ENCODE data around the gene TCHP. TPM values are rescaled to one million over a fixed set of nuclear protein-coding genes. Genes with fewer than 3 reads are reported as not detected.

TCHP gene
- total RNA-seq, 1 donor, result 12.1 TPM

DNA sequence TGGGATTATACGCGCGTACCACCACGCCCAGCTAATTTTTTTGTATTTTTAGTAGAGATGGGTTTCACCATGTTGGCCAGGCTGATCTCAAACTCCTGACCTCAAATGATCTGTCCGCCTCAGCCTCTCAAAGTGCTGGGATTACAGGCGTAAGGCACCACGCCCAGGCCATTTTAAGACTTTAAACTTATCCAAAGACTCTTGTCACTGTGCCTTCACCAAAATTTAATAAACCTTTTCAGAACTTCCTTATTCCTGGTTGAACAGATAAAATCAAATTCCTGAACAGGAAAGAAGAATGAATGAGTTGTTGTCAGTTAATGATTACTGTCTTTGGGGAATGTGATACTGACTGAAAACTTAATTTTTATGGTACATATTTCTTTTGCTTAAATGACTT lies 58.3 kb downstream of the TCHP start:
- DNase-seq (ENCODE audit: low read depth in 2 of 3, low spot score in 2 of 3), result no peak

DNA sequence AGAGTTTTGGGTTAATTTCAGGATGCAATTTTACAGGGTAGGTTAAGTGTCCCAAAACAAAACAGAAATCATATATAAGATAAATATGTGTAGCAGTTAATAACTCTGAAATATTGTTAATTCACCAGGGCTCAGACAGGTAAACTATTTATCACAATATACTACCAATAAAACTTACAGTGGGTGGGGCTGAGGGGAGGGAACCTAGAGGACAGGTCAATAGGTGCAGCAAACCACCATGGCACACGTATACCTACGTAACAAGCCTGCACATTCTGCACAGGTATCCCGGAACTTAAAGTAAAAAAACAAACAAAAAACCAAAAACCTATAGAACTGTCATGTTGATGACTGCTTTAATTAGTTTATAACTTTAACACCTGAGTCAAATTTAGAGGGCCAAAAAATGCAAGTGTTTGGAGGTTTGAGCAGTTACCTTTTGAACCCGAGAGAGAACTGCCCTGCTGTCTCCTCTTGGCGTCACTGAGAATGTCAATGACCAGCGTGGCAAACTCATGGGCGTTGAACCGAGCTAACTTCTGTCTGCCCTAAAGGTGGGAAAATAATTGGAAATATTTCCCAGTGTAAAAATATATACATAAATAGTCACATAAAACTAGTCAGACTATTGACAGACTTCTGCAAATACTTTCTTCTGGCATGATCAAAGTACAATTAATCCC lies 59.5 kb downstream of the TCHP start:
- no peak for DNase-seq (ENCODE audit: low read depth in 2 of 3, low spot score in 2 of 3)

DNA sequence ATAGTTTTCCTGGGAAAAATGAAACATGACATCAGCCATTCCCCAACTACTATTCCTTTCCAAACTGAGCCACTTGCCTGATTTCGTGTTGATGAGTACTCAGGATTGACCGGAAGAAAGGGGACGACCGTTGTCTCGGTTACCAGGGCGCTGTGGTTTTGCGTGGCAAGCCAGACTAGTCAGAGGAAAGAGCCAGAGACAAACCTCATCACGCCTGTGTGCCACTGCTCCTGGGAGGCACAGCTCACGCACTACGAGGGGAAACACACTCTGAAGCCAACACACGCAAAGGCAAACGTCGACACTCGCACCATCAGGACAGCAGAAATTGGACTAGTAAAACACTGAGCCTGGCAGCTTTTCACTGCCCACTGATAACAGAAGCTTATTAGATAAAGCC lies 61.1 kb downstream of the TCHP start:
- DNase-seq (ENCODE audit: low read depth in 2 of 3, low spot score in 2 of 3), result no peak

DNA sequence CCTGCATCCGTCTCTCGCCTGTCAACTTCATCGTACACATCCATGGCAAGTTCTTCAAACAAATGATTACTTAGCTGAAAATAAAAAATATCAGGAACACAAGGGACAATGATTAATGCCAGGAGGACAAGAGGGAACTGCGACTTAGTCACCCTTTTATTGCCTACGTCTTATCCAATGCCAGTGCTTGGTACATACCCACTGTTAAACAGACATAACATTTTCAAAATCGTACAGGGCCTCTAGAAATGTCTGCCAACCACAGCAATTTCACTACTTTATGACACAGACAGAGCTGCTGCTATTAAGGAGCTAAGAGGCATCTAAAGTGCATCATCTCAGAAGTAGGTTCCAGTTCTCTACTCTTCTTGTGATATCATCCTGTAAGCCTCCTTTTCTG lies 61.5 kb downstream of the TCHP start:
- DNase-seq (ENCODE audit: low read depth in 2 of 3, low spot score in 2 of 3), result no peak

DNA sequence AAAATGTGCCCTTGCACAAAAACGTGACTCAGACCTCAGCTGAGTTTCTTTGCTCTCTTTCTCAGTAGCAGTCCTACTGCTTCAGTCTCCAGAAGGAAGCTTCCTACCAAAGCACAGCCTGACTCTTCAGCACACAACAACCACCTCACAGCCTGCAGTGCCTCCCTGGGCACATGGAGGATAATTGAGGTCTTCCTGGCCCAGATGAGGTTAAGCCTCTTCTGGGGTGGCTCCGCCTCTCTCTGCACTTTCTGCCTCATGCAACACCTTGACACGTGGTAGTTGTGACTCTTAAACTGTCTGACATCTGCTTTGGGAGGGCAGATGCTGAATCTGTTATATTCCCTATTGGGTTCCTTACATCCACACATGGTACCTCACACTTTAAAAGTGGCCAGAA lies 62.3 kb downstream of the TCHP start:
- DNase-seq (ENCODE audit: low read depth in 2 of 3, low spot score in 2 of 3), result no peak

DNA sequence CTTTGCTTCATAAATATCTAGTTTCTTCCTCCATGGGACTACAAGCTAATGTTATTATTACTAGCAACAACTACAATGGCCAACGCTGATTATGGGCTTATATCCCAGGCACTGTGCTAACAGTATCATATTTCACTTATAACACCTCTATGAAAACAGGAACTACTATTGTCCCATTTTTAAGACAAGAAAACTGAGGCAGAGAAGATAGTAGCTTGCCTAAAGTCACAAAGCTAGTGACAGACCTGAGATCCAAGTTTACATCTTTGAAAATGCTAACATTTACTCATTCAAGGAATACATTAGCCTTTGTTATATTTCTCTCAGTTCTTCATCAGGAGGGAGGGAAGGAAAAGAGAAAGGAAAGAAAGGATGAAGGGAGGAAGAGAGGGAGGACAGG lies 63.3 kb downstream of the TCHP start:
- DNase-seq (ENCODE audit: low read depth in 2 of 3, low spot score in 2 of 3), result no peak

DNA sequence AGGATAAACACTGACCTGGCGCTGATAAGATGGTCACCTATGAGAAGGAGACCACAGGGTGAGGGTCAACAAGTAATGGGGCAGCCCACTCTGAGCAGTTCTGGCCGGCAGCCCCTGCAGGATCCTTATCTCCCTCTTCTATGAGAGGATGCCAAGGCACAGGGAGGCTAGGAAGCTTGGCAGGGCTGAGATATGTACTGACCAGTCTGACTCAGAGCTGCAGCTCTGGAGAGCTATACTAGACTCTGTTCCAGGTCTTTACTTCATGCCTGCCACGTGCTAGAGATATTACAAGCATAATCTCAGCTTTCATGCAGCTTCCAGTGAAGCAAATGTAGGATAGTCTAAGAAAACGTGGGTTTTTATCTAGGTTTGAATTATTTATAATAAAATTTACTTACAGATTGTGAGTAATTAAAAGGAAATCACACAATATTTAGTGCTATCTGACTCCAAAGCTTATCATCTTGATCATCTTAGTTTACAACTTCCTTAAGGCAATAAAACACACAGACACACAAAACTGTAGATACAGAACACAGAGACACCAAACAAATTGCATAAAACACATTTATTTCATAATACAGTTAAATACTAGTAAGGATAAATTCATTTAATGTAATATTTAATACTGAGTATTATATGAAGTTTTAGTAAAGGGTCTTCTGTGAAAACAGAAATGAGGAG lies 63.8 kb downstream of the TCHP start:
- DNase-seq (ENCODE audit: low read depth in 2 of 3, low spot score in 2 of 3), result no peak

DNA sequence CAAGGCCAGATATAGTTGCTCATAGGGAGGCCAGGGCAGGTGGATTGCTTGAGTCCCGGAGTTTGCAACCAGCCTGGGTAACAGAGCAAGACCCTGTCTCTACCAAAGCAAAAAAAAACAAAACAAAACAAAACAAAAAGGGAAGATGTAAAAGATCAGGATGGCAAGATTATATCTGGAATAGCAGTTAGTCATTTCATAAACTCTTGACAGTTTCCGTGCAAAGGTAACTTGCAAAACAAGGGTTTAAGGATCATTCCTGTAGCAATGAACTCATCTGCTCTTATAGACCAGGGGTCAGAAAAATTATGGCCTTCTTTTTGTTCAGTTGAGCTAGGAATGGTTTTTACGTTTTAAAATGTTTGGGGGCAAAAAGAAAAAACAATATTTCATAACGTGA lies 66.5 kb downstream of the TCHP start:
- no peak for DNase-seq (ENCODE audit: low read depth in 2 of 3, low spot score in 2 of 3)

DNA sequence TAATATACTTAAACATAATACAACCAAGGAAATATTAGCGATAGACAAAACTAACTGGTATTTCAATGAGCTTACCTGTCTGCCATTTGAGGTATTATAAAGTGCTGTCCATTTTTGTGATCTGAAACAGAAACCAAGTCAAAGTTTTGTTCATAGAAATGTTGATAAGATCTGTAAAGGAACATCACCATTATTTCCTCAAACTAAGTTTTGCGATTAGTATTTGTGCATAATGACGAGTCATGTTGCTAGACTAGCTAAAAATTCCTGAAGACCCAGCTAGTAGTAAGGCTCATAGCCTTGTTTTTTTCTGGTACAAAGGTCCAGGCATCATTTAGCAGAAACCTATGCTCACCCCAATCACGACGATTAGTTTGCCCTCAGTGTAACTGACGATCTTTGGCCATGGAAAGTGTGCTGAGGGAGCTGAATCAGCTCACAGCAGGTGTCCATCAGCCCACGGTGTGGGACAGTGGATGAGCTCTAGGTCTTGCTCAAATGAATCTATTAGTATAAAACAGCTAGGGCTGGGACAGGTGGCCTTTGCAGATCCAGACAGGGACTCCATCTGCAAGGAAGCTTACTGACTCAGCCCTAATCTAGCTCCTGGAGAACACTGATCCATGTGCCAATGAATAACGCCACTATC lies 67.4 kb downstream of the TCHP start:
- no peak for DNase-seq (ENCODE audit: low read depth in 2 of 3, low spot score in 2 of 3)

Small RNA genes within 50 kb of the gene (small RNA-seq; reads per million reads assigned to genes)
- gene RN7SL441P, result not detected

Other genes starting within 250 kb of the TCHP start
- 0.81 TPM for gene FAM222A, start 186.4 kb upstream of the TCHP start, total RNA-seq
- gene TRPV4, start 66.9 kb upstream of the TCHP start, total RNA-seq, result not detected
- gene GLTP, start 19.7 kb upstream of the TCHP start, total RNA-seq, result 19.7 TPM
- gene GIT2, start 96.1 kb downstream of the TCHP start, total RNA-seq, result 88.3 TPM
- gene ANKRD13A, start 99.2 kb downstream of the TCHP start, total RNA-seq, result 99.9 TPM
- 47.4 TPM for gene C12orf76, start 148.2 kb downstream of the TCHP start, total RNA-seq
- gene IFT81, start 224.1 kb downstream of the TCHP start, total RNA-seq, result 2.7 TPM